SK-N-SH treated with all-trans-retinoic acid at 6 μM for 48 hours (cell line): ENCODE results near the gene BMPR1B.

Source experiments
- ARNTL ChIP-seq: fragments of 450-650 bp; formaldehyde crosslinking; IDR thresholded peaks from 2 replicates; pipeline ENCODE4 v1.5.0; 2020; ENCODE audit warnings: low read depth, mild to moderate bottlenecking, moderate library complexity, borderline replicate concordance
- ESRRG ChIP-seq: fragments of 250-450 bp; sonication (Bioruptor Pico); IDR thresholded peaks from 2 replicates; pipeline ENCODE4 v1.6.1; 2021; ENCODE audit warnings: mild to moderate bottlenecking
- ISL1 ChIP-seq: fragments of 250-450 bp; sonication (Bioruptor Pico); IDR thresholded peaks from 2 replicates; pipeline ENCODE4 v2.1.2; 2022; ENCODE audit warnings: mild to moderate bottlenecking, moderate library complexity
- PATZ1 ChIP-seq: fragments of 250-450 bp; sonication (Bioruptor Pico); IDR thresholded peaks from 2 replicates; pipeline ENCODE4 v1.8.0; 2020; ENCODE audit warnings: mild to moderate bottlenecking, moderate library complexity, borderline replicate concordance
- SNAI2 ChIP-seq: fragments of 250-450 bp; sonication (Bioruptor Pico); IDR thresholded peaks from 2 replicates; pipeline ENCODE4 v1.5.0; 2020; ENCODE audit warnings: mild to moderate bottlenecking, moderate library complexity
- ZFP30 ChIP-seq: fragments of 450-650 bp; formaldehyde crosslinking; IDR thresholded peaks from 2 replicates; pipeline ENCODE4 v1.5.0; 2022; ENCODE audit warnings: mild to moderate bottlenecking, moderate library complexity

- TF ChIP-seq PATZ1 (no peak), ESRRG (CRISPR knock-in tag) (no peak), ISL1 (CRISPR knock-in tag) (no peak), ARNTL (CRISPR knock-in tag) (no peak), SNAI2 (CRISPR knock-in tag) (no peak), ZFP30 (CRISPR knock-in tag) (no peak)
Observed at GRCh38 chr4:94767446-94767845, 9.7 kb downstream of the BMPR1B start.
